GM21360 (cell line): Measurements from ENCODE around the gene NPRL2.

Source experiments
- ATAC-seq: cut with Tn5 transposase; IDR thresholded peaks from one replicate; pipeline ENCODE4 v1.9.1; 2021; ENCODE audit warnings: mild to moderate bottlenecking, moderate library complexity; ENCODE audit not compliant: unreplicated experiment

The NPRL2 gene

GRCh38 chr3:50350527-50351322 is at the start of gene NPRL2, which contains the start of gene CYB561D2:
NPRL2 (minus strand) TSS chr3:50350775; CDS start chr3:50350652, 123 bp downstream.
CYB561D2 (plus strand) TSS chr3:50350862; CDS start chr3:50351434, 572 bp downstream.
- peak; percentile 81 for ATAC-seq

DNA sequence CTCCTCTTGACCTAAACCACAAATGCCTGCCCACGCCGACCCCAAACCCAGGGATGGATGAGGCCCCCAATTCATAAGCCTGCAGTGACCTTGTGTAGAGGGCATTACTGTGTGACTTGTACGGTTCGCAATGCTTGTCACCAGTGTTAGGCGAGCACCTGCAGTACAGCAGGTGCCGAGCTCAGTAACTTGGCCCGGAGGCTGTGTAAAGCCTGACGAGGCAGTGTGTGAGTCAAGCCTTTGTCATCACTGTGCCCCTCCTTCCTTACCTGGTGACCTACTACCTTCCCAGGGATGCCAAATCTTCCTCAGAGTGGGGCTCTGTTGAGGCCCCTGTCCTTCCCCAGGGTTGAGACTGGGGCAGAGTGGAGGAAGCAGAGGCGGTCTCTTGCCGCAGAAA is 45.9 kb upstream of the NPRL2 start:
- ATAC-seq: no peak

GRCh38 chr3:50395070-50395860 is 44.7 kb upstream of the NPRL2 start:
- ATAC-seq: no peak

- ATAC-seq: no peak
Measured at GRCh38 chr3:50393061-50393460, 42.5 kb upstream of the NPRL2 start.

DNA sequence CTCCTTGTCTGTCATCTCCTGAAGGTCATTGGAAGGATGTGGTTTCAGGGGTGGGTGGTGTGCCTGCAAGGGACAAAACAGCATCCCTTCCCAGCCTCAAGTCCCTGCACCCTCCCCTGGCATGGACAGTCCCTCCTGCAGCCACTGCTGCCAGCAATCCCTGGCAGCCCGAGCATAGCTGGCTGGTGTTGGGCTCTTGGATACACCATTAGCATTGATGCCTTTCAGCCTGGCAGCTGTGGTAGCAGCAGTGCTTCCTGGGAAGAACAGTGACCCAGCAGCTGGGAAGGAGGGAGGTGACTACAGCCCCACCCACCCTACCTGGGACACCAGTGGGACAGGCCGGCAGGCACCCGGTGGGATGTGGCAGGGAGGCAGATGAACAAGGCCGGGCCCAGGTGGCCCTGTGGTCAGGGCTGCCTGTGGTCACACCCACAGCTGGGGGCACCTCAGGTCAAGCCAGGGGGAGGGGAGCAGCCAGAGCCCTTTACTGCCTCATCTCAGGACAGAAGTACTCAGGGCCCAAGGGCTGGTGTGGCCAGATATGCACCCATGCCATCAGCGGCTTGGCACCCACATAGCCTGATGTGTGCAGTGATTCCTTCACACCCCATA is 41.6 kb upstream of the NPRL2 start:
- no peak for ATAC-seq

DNA sequence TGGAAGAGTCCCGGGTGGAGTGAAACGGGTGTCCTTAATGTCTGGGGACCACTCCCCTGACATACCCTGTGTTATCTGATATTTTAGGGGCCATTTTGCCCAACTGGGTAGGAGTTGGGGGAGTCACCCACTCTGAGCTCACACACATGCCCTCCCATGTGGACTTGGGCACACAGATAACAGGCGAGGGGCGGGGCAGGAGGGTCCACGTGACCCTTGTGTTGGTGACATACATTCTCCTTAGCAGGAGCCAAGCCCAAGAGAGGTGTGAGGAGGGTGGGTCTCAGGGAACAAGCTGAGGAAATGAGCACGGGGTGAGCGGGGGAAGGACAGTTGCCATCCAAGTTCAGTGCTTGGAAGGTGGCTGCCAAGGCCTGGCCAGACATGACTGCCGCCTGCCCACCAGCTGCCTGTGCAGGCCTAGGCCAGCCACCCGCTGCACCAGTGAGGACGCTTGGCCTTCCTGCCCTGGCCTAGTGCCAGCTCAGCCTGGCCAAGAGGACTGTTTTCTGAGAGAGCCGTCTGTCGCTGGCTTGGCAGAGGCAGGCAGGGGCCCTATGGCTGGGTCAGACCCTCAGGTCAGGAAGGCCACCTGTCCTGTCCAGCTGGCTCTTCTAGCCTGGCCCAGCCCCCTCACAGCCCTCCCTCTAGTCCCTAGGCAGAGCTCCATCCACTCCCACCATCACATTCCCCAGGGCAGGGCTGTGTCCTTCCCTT is 40.1 kb upstream of the NPRL2 start:
- no peak for ATAC-seq

GRCh38 chr3:50389414-50389767 is 38.8 kb upstream of the NPRL2 start:
- ATAC-seq: no peak

- no peak for ATAC-seq
Measured at GRCh38 chr3:50388720-50389413, 38.3 kb upstream of the NPRL2 start.

- ATAC-seq: no peak
Measured at GRCh38 chr3:50388016-50388719, 37.6 kb upstream of the NPRL2 start.

DNA sequence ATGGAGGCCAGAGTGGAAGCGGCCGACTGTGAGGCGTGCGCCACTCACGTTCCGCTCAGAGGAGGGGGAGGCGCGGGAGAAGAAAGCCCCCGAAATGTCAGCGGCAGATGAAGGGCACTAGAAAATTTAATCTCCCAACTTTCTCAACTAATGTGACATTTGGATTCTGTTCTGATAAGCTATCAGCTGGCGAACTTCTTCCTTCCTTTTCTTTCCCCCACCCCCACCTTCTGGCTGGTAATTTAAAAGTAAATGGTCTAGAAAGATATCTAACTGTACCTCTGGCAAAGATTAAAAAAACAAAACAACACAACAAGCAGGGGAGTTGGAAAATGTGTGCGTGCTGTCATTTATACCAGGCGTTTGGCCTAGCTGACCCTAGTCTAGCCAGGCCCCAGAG is 35.2 kb upstream of the NPRL2 start:
- ATAC-seq: no peak

GRCh38 chr3:50383750-50384149 is 33.2 kb upstream of the NPRL2 start:
- ATAC-seq: no peak

DNA sequence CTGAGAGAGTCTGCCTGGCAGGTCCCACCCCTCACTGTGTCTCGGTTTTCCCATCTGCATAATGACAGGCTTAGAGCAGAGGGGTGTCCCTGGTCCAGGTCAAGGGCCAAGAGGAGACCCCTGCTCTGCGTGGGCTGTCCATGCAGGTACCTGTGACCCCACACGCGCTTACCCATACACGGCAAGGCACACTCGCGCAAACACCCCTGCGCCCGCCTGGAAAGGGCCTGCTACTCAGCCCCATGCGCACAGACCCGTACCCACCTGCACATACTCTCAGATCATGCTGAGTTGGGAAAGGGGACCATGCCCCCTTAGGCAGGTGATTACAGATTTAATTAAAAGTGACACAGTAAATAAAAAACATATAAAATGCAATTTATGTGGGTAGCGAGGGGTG is 32.1 kb upstream of the NPRL2 start:
- no peak for ATAC-seq

DNA sequence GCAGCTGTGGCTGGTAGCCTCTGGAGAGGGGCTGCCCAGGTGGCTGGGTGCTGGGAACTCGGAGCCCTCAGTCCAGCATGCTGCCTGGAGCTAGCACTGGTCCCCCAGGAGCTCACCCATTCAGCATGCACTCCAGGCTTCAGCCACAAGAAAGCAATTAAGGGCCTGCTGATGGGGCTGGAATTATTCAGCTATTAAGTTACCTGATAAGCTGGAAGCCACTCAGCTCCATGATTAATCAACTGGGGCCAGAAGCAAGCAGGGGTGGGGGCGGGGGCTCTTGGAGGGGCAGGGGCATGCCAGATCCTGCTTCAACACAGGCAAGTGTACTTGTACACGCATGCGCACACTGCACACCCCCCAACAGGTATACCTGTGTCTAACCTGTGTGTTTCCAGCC is 30.8 kb upstream of the NPRL2 start:
- no peak for ATAC-seq

- ATAC-seq: no peak
Measured at GRCh38 chr3:50380405-50381085, 30.0 kb upstream of the NPRL2 start.

- ATAC-seq: no peak
Measured at GRCh38 chr3:50378757-50379156, 28.2 kb upstream of the NPRL2 start.

- no peak for ATAC-seq
Measured at GRCh38 chr3:50378024-50378423, 27.4 kb upstream of the NPRL2 start.

GRCh38 chr3:50375258-50375931 is 24.8 kb upstream of the NPRL2 start:
- no peak for ATAC-seq

GRCh38 chr3:50374363-50375257 is 24.0 kb upstream of the NPRL2 start:
- no peak for ATAC-seq
